Colon (tissue), 2 donors: Measurements from ENCODE around the gene SLC9A7.
A peak's percentile ranks its signal among the peaks of the same experiment; 100 is the strongest.
"Not testable (repeated sequence)": the region's sequence is repeated elsewhere in the genome, so short reads cannot be mapped to it uniquely, and the experiment has no call there.

Experiments used
- FAIRE-seq: peaks from 2 replicates; lab custom pipeline; 2012; peaks lifted over from hg19 to GRCh38; lab: Jason Lieb, UNC
- donor health status: control.
- donor health status: control.

SLC9A7 gene

GRCh38 chrX:46754036-46754435, 4.9 kb downstream of the SLC9A7 start:
- no peak for FAIRE-seq

- no peak for FAIRE-seq
These were observed 8.0 kb downstream of the SLC9A7 start for GRCh38 chrX:46750889-46751288.

- FAIRE-seq = no peak
These were observed 14.9 kb downstream of the SLC9A7 start for GRCh38 chrX:46744009-46744408.

- no peak for FAIRE-seq
These were observed 15.9 kb downstream of the SLC9A7 start for GRCh38 chrX:46743046-46743445.

GRCh38 chrX:46739736-46740135, 19.2 kb downstream of the SLC9A7 start:
- no peak for FAIRE-seq

- no peak for FAIRE-seq
These were observed 21.5 kb downstream of the SLC9A7 start for GRCh38 chrX:46737462-46737861.

- no peak for FAIRE-seq
These were observed 21.9 kb downstream of the SLC9A7 start for GRCh38 chrX:46737041-46737440.

- FAIRE-seq = no peak
These were observed 23.3 kb downstream of the SLC9A7 start for GRCh38 chrX:46735622-46736021.

GRCh38 chrX:46733226-46733625, 25.7 kb downstream of the SLC9A7 start:
- FAIRE-seq = no peak

GRCh38 chrX:46730765-46731164, 28.2 kb downstream of the SLC9A7 start:
- FAIRE-seq = no peak

GRCh38 chrX:46727441-46727840, 31.5 kb downstream of the SLC9A7 start:
- FAIRE-seq = no peak

- not testable (repeated sequence) for FAIRE-seq
These were observed 35.4 kb downstream of the SLC9A7 start for GRCh38 chrX:46723569-46723927.

GRCh38 chrX:46722742-46723568, 36.0 kb downstream of the SLC9A7 start:
- no peak for FAIRE-seq

- no peak for FAIRE-seq
These were observed 42.1 kb downstream of the SLC9A7 start for GRCh38 chrX:46716796-46717195.

- FAIRE-seq = no peak
These were observed 42.9 kb downstream of the SLC9A7 start for GRCh38 chrX:46715997-46716396.

GRCh38 chrX:46715530-46715929, 43.4 kb downstream of the SLC9A7 start:
- FAIRE-seq = no peak

- FAIRE-seq = peak; percentile 84
These were observed 45.0 kb downstream of the SLC9A7 start for GRCh38 chrX:46713672-46714490.

GRCh38 chrX:46712764-46713163, 46.2 kb downstream of the SLC9A7 start:
- peak; percentile 78 for FAIRE-seq

- FAIRE-seq = peak; percentile 60
These were observed 47.8 kb downstream of the SLC9A7 start for GRCh38 chrX:46710927-46711623.

- no peak for FAIRE-seq
These were observed 48.5 kb downstream of the SLC9A7 start for GRCh38 chrX:46710425-46710824.

GRCh38 chrX:46707274-46707965, 51.5 kb downstream of the SLC9A7 start:
- FAIRE-seq = no peak

GRCh38 chrX:46704767-46705386, 54.0 kb downstream of the SLC9A7 start:
- FAIRE-seq = no peak
